GM23338 (cell line): Measurements from ENCODE around the gene CROCC2. TPM values are rescaled to one million over a fixed set of nuclear protein-coding genes. Genes with fewer than 3 reads are reported as not detected.

Experiments used
- ATAC-seq: fragments of 200-7000 bp; cut with Tn5 transposase; 3 replicates; pipeline ENCODE4 v1.9.1; 2020
- DNase-seq: peaks from one replicate; pipeline ENCODE4 v3.0.0-alpha.2; 2015; ENCODE audit warnings: low spot score
- H2AFZ ChIP-seq: fragments of 200-600 bp; sonication (generic); 2 replicates; pipeline ENCODE4 v1.8.0; 2016; ENCODE audit warnings: antibody characterized with exemption, mild to moderate bottlenecking, moderate library complexity
- H3F3A ChIP-seq: fragments of 200-600 bp; sonication (generic); replicated peaks from 2 replicates; pipeline ENCODE4 v1.8.0; 2017; ENCODE audit warnings: antibody characterized with exemption, mixed run types, low read depth
- H3K27ac ChIP-seq: fragments of 200-600 bp; sonication (generic); 2 replicates; pipeline ENCODE4 v1.6.1; 2016; ENCODE audit warnings: low read depth
- H3K27me3 ChIP-seq: fragments of 200-600 bp; sonication (generic); 2 replicates; pipeline ENCODE4 v1.8.0; 2016; ENCODE audit warnings: mild to moderate bottlenecking, mixed run types, moderate library complexity; ENCODE audit not compliant: insufficient read depth
- H3K36me3 ChIP-seq: fragments of 200-600 bp; sonication (generic); 2 replicates; pipeline ENCODE4 v1.8.0; 2016; ENCODE audit warnings: mild to moderate bottlenecking; ENCODE audit not compliant: insufficient read depth
- H3K4me1 ChIP-seq: fragments of 200-600 bp; sonication (generic); 2 replicates; pipeline ENCODE4 v1.8.0; 2016; ENCODE audit warnings: mild to moderate bottlenecking, moderate library complexity; ENCODE audit not compliant: insufficient read depth
- H3K4me2 ChIP-seq: fragments of 200-600 bp; sonication (generic); 2 replicates; pipeline ENCODE4 v1.7.1; 2017; ENCODE audit warnings: mixed run types
- H3K4me3 ChIP-seq: fragments of 200-600 bp; sonication (generic); 2 replicates; pipeline ENCODE4 v1.6.1; 2016; ENCODE audit warnings: mixed run types
- H3K79me2 ChIP-seq: fragments of 200-600 bp; sonication (generic); replicated peaks from 2 replicates; pipeline ENCODE4 v1.8.0; 2017; ENCODE audit warnings: mild to moderate bottlenecking; ENCODE audit not compliant: insufficient read depth
- H3K9me2 ChIP-seq: fragments of 200-600 bp; sonication (generic); 2 replicates; pipeline ENCODE4 v1.8.0; 2017; ENCODE audit not compliant: insufficient read depth
- H4K20me1 ChIP-seq: fragments of 200-600 bp; sonication (generic); replicated peaks from 2 replicates; pipeline ENCODE4 v1.8.0; 2017; ENCODE audit warnings: mild to moderate bottlenecking; ENCODE audit not compliant: insufficient read depth
- H3K27ac Mint-ChIP-seq: 2 replicates; pipeline ENCODE4 v1.8.0; 2020; ENCODE audit warnings: inconsistent platforms, mild to moderate bottlenecking, moderate library complexity, mixed read lengths
- H3K27me3 Mint-ChIP-seq: 3 replicates; pipeline ENCODE4 v1.8.0; 2022; ENCODE audit warnings: low read depth, mild to moderate bottlenecking, moderate library complexity, mixed read lengths, inconsistent platforms; ENCODE audit not compliant: insufficient read depth, poor library complexity
- H3K36me3 Mint-ChIP-seq: 3 replicates; pipeline ENCODE4 v1.8.0; 2021; ENCODE audit warnings: low read depth, mild to moderate bottlenecking, inconsistent platforms, moderate library complexity, mixed read lengths
- H3K4me1 Mint-ChIP-seq: 3 replicates; pipeline ENCODE4 v1.8.0; 2020; ENCODE audit warnings: mild to moderate bottlenecking, inconsistent platforms, mixed read lengths
- H3K4me3 Mint-ChIP-seq: 3 replicates; pipeline ENCODE4 v1.8.0; 2021; ENCODE audit warnings: moderate library complexity, mild to moderate bottlenecking, inconsistent platforms, mixed read lengths
- H3K9me3 Mint-ChIP-seq: 3 replicates; pipeline ENCODE4 v1.8.0; 2020; ENCODE audit warnings: moderate library complexity, mild to moderate bottlenecking, inconsistent platforms, mixed read lengths
- JUNB ChIP-seq: IDR thresholded peaks from one replicate; pipeline ENCODE4 v1.6.1; 2016; ENCODE audit warnings: antibody characterized with exemption; ENCODE audit not compliant: unreplicated experiment
- NANOG ChIP-seq: IDR thresholded peaks from 2 replicates; pipeline ENCODE4 v1.6.1; 2016; ENCODE audit warnings: antibody characterized with exemption, borderline replicate concordance
- STAT1 ChIP-seq: IDR thresholded peaks from one replicate; pipeline ENCODE4 v1.6.1; 2016; ENCODE audit warnings: antibody characterized with exemption; ENCODE audit not compliant: unreplicated experiment
- ZNF331 ChIP-seq: fragments of 250-450 bp; sonication (Bioruptor Pico); IDR thresholded peaks from 2 replicates; pipeline ENCODE4 v1.5.0; 2020; ENCODE audit warnings: low read depth, mild to moderate bottlenecking, moderate library complexity
- polyA plus RNA-seq: library from polyadenylated mRNA; unstranded; fragments of >200 nt; fragmentation: Nextera tagmentation; extraction: Ambion mirVana; gene quantifications from 2 replicates; pipeline ENCODE4 v1.2.1, GENCODE V29; 2016
- total RNA-seq: library from RNA; depleted of rRNA; stranded (reverse); fragments of >200 nt; shearing (Covaris generic); gene quantifications from 2 replicates; pipeline ENCODE4 v1.2.3, GENCODE V29; 2014
- TF ChIP-seq, protein P1 (sequence below): fragments of 250-450 bp; sonication (Bioruptor Pico); IDR thresholded peaks from 2 replicates; pipeline ENCODE4 v1.5.0; 2020; ENCODE audit warnings: mild to moderate bottlenecking, moderate library complexity
- TF ChIP-seq, protein P2 (sequence below): IDR thresholded peaks from 2 replicates; pipeline ENCODE4 v1.6.1; 2016; ENCODE audit warnings: antibody characterized with exemption
- TF ChIP-seq, protein P3 (sequence below): IDR thresholded peaks from one replicate; pipeline ENCODE4 v1.6.1; 2018; ENCODE audit warnings: antibody characterized with exemption; ENCODE audit not compliant: unreplicated experiment

Gene CROCC2
- total and polyA plus RNA-seq, 2 experiments from 2014 or later = not detected

DNA sequence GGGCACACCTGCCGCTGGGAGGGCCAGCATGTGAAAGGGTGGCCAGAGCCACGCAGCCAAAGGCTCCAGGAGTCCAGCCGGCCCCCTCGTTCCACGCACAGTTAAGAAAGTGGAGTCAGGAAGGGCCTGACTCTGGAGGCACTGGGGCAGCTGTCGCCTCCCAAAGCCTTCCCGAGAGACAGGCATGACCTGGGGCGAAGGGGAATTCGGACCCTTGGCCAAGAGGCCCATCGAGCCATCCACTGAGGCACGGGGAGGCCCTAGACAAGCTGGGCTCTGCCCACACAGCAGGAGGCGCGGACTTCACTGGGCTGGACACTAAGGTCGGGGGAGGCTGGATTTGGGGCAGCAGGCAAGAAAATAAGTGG is 53.8 kb downstream of the CROCC2 start (continued):
- TF ChIP-seq, protein P1, sequence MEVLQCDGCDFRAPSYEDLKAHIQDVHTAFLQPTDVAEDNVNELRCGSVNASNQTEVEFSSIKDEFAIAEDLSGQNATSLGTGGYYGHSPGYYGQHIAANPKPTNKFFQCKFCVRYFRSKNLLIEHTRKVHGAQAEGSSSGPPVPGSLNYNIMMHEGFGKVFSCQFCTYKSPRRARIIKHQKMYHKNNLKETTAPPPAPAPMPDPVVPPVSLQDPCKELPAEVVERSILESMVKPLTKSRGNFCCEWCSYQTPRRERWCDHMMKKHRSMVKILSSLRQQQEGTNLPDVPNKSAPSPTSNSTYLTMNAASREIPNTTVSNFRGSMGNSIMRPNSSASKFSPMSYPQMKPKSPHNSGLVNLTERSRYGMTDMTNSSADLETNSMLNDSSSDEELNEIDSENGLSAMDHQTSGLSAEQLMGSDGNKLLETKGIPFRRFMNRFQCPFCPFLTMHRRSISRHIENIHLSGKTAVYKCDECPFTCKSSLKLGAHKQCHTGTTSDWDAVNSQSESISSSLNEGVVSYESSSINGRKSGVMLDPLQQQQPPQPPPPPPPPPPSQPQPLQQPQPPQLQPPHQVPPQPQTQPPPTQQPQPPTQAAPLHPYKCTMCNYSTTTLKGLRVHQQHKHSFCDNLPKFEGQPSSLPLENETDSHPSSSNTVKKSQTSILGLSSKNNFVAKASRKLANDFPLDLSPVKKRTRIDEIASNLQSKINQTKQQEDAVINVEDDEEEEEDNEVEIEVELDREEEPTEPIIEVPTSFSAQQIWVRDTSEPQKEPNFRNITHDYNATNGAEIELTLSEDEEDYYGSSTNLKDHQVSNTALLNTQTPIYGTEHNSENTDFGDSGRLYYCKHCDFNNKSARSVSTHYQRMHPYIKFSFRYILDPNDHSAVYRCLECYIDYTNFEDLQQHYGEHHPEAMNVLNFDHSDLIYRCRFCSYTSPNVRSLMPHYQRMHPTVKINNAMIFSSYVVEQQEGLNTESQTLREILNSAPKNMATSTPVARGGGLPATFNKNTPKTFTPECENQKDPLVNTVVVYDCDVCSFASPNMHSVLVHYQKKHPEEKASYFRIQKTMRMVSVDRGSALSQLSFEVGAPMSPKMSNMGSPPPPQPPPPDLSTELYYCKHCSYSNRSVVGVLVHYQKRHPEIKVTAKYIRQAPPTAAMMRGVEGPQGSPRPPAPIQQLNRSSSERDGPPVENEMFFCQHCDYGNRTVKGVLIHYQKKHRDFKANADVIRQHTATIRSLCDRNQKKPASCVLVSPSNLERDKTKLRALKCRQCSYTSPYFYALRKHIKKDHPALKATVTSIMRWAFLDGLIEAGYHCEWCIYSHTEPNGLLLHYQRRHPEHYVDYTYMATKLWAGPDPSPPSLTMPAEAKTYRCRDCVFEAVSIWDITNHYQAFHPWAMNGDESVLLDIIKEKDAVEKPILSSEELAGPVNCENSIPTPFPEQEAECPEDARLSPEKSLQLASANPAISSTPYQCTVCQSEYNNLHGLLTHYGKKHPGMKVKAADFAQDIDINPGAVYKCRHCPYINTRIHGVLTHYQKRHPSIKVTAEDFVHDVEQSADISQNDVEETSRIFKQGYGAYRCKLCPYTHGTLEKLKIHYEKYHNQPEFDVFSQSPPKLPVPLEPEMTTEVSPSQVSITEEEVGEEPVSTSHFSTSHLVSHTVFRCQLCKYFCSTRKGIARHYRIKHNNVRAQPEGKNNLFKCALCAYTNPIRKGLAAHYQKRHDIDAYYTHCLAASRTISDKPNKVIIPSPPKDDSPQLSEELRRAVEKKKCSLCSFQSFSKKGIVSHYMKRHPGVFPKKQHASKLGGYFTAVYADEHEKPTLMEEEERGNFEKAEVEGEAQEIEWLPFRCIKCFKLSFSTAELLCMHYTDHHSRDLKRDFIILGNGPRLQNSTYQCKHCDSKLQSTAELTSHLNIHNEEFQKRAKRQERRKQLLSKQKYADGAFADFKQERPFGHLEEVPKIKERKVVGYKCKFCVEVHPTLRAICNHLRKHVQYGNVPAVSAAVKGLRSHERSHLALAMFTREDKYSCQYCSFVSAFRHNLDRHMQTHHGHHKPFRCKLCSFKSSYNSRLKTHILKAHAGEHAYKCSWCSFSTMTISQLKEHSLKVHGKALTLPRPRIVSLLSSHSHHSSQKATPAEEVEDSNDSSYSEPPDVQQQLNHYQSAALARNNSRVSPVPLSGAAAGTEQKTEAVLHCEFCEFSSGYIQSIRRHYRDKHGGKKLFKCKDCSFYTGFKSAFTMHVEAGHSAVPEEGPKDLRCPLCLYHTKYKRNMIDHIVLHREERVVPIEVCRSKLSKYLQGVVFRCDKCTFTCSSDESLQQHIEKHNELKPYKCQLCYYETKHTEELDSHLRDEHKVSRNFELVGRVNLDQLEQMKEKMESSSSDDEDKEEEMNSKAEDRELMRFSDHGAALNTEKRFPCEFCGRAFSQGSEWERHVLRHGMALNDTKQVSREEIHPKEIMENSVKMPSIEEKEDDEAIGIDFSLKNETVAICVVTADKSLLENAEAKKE (CRISPR knock-in tag) = no peak
- TF ChIP-seq NANOG (no peak), STAT1 (no peak)
- TF ChIP-seq, protein P2, sequence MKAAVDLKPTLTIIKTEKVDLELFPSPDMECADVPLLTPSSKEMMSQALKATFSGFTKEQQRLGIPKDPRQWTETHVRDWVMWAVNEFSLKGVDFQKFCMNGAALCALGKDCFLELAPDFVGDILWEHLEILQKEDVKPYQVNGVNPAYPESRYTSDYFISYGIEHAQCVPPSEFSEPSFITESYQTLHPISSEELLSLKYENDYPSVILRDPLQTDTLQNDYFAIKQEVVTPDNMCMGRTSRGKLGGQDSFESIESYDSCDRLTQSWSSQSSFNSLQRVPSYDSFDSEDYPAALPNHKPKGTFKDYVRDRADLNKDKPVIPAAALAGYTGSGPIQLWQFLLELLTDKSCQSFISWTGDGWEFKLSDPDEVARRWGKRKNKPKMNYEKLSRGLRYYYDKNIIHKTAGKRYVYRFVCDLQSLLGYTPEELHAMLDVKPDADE = no peak

DNA sequence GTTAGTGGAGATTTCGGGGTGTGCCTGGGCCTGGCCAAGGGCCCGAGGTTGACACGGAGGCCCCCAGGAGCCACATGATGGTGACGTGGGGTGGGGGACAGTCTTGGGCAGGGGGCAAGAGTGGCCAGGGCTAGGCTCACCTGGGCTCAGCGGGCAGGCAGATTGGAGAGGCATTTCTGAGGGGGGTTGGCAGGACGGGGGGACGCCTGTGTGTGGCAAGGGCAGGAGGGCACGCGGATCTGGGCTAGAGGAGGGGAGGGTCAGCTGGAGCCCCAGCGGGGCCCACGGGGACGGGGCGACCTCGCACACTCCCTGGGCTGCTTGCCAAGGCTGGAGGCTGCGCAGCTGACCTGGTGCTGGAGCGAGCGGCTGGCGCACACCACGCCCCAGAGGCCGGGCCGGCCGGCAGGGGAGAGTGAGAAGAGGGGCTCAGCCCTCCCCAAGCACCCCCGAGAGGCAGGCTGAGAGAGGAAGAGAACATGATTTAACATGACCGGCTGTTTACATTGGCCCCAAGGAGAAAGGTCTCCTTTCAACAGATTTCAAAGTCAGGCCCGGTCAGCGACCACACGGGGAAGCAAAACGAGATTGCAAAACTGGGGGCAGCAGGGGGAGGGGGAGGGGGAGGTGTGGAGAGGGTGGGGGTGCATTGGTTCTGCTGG is 54.3 kb downstream of the CROCC2 start:
- ATAC-seq (peak; percentile 32), DNase-seq (no peak)
- Mint-ChIP-seq H3K27ac (peak overlapping the region; percentile 67; the same call in 1 of the 2 replicates), H3K36me3 (no peaks in the 10 kb centered on the region), H3K4me3 (no peak overlapping the region), H3K4me1 (no peaks in the 10 kb centered on the region; the same call in 1 of the 3 replicates), H3K9me3 (no peaks in the 10 kb centered on the region), H3K27me3 (peaks cover 8% of the 10 kb centered on the region)
- Histone ChIP-seq H3K4me1 (no peaks in the 10 kb centered on the region), H3K9me2 (no peaks in the 10 kb centered on the region), H3K4me2 (no peak overlapping the region), H3K4me3 (no peak overlapping the region), H3K27ac (no peak overlapping the region), H2AFZ (no peak overlapping the region), H4K20me1 (no peaks in the 10 kb centered on the region), H3K79me2 (no peaks in the 10 kb centered on the region), H3K36me3 (no peaks in the 10 kb centered on the region), H3K27me3 (no peaks in the 10 kb centered on the region), H3F3A (0 out of 2 replicates have a peak, but pooled peaks cover 5% of the 10 kb centered on the region)
- no peak for TF ChIP-seq JUNB
- TF ChIP-seq ZNF331 (CRISPR knock-in tag) = no peak
- no peak for TF ChIP-seq STAT1
- TF ChIP-seq, protein P3, sequence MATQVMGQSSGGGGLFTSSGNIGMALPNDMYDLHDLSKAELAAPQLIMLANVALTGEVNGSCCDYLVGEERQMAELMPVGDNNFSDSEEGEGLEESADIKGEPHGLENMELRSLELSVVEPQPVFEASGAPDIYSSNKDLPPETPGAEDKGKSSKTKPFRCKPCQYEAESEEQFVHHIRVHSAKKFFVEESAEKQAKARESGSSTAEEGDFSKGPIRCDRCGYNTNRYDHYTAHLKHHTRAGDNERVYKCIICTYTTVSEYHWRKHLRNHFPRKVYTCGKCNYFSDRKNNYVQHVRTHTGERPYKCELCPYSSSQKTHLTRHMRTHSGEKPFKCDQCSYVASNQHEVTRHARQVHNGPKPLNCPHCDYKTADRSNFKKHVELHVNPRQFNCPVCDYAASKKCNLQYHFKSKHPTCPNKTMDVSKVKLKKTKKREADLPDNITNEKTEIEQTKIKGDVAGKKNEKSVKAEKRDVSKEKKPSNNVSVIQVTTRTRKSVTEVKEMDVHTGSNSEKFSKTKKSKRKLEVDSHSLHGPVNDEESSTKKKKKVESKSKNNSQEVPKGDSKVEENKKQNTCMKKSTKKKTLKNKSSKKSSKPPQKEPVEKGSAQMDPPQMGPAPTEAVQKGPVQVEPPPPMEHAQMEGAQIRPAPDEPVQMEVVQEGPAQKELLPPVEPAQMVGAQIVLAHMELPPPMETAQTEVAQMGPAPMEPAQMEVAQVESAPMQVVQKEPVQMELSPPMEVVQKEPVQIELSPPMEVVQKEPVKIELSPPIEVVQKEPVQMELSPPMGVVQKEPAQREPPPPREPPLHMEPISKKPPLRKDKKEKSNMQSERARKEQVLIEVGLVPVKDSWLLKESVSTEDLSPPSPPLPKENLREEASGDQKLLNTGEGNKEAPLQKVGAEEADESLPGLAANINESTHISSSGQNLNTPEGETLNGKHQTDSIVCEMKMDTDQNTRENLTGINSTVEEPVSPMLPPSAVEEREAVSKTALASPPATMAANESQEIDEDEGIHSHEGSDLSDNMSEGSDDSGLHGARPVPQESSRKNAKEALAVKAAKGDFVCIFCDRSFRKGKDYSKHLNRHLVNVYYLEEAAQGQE = no peak
